Stimulated activated naive CD8-positive, alpha-beta T cell treated with anti-CD3 and anti-CD28 coated beads, Interleukin-15, Interleukin-2, amounts not matched to agents 100 ng/mL and 50 ng/mL, for 24 hours (primary cell): Measurements from ENCODE around the gene ASTN2.

Experiments
- H3K27ac Mint-ChIP-seq: one replicate; pipeline ENCODE4 v1.8.0; 2021; ENCODE audit warnings: mild to moderate bottlenecking, mixed read lengths
- H3K27me3 Mint-ChIP-seq: one replicate; pipeline ENCODE4 v1.8.0; 2021; ENCODE audit warnings: mixed read lengths
- H3K36me3 Mint-ChIP-seq: one replicate; pipeline ENCODE4 v1.8.0; 2021; ENCODE audit warnings: low read depth, mixed read lengths
- H3K4me1 Mint-ChIP-seq: one replicate; pipeline ENCODE4 v1.8.0; 2021; ENCODE audit warnings: low read depth, mixed read lengths
- H3K4me3 Mint-ChIP-seq: one replicate; pipeline ENCODE4 v1.8.0; 2021; ENCODE audit warnings: mild to moderate bottlenecking, mixed read lengths
- H3K9me3 Mint-ChIP-seq: one replicate; pipeline ENCODE4 v1.8.0; 2021; ENCODE audit warnings: mixed read lengths

Gene ASTN2

GRCh38 chr9:117103438-117104110 is 311.3 kb downstream of the ASTN2 start:
- peaks cover 1% of the 10 kb centered on the region for H3K9me3 Mint-ChIP-seq
- no peaks in the 10 kb centered on the region for H3K4me1 Mint-ChIP-seq
- H3K4me3 Mint-ChIP-seq: no peak overlapping the region
- H3K27ac Mint-ChIP-seq: no peak overlapping the region
- no peaks in the 10 kb centered on the region for H3K36me3 Mint-ChIP-seq
- no peaks in the 10 kb centered on the region for H3K27me3 Mint-ChIP-seq

DNA sequence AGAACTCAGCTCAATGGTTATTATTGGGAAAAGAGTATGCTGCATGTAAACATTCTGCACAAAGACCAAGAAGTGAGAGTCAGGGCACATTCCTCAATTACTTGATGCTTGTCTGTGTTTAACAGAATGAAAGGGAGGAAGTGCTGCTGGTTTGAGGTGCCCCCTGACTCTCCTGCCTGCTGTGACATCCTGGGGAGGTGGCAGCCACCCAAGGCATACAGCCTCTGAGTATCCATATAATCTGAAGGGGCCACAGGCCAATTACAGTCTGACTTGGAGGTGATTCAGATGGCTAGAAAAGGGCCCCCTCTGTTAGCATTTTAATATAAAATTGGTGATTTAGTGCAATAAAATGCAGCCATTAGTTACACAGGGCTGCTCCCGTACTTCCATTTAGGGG is 313.8 kb downstream of the ASTN2 start:
- H3K27me3 Mint-ChIP-seq: no peaks in the 10 kb centered on the region
- H3K36me3 Mint-ChIP-seq: no peaks in the 10 kb centered on the region
- H3K9me3 Mint-ChIP-seq: no peaks in the 10 kb centered on the region
- H3K4me1 Mint-ChIP-seq: no peaks in the 10 kb centered on the region
- H3K4me3 Mint-ChIP-seq: no peak overlapping the region
- H3K27ac Mint-ChIP-seq: no peak overlapping the region

DNA sequence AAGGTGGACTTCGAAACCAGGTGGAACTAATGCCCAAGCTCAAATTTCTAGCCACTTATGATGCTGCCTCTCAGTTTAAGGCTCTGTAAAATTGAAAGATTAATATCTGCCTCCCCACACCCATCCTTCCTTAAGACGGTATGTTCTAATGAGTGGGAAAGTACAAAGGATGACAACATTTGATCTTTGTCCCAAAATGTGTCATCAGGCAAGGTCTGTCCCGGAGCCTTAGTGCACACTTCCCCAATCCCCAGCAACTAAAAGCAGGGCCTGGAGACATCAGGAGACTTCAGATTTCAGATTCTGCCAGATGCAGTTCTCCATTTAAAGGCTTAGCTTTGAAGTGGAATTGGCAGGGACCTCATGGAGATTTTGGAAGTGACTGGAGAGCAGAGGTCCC is 316.5 kb downstream of the ASTN2 start:
- no peaks in the 10 kb centered on the region for H3K27me3 Mint-ChIP-seq
- H3K36me3 Mint-ChIP-seq: no peaks in the 10 kb centered on the region
- no peaks in the 10 kb centered on the region for H3K9me3 Mint-ChIP-seq
- no peak overlapping the region for H3K27ac Mint-ChIP-seq
- no peak overlapping the region for H3K4me3 Mint-ChIP-seq
- no peaks in the 10 kb centered on the region for H3K4me1 Mint-ChIP-seq

DNA sequence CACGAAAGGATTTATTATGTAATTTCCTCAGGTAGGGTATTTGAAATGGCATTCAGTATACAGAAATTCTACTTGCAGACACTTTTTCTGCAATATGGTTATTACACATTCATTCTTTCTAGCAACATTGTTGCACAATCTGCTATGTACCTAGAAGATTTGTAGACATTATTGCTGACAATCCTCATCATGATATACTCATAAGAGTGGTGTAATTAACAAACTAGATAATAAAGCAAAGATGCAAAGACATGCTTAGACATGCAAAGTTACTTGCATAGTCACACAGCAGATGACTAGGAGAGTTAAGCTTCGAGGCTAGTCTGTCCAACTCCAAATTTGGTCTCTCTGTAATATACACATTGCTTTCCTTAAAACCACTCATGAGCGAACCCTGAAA is 317.1 kb downstream of the ASTN2 start:
- Mint-ChIP-seq H3K4me3 (no peak overlapping the region), H3K36me3 (no peaks in the 10 kb centered on the region), H3K4me1 (no peaks in the 10 kb centered on the region), H3K9me3 (no peaks in the 10 kb centered on the region), H3K27ac (no peak overlapping the region), H3K27me3 (no peaks in the 10 kb centered on the region)

GRCh38 chr9:117096138-117096537 is 318.7 kb downstream of the ASTN2 start:
- Mint-ChIP-seq H3K27ac (no peak overlapping the region), H3K4me3 (no peak overlapping the region), H3K36me3 (no peaks in the 10 kb centered on the region), H3K27me3 (no peaks in the 10 kb centered on the region), H3K4me1 (no peaks in the 10 kb centered on the region), H3K9me3 (no peaks in the 10 kb centered on the region)

GRCh38 chr9:117095081-117095480 is 319.8 kb downstream of the ASTN2 start:
- Mint-ChIP-seq H3K27ac (no peak overlapping the region), H3K9me3 (no peaks in the 10 kb centered on the region), H3K4me3 (no peak overlapping the region), H3K36me3 (no peaks in the 10 kb centered on the region), H3K27me3 (no peaks in the 10 kb centered on the region), H3K4me1 (no peaks in the 10 kb centered on the region)

- H3K4me1 Mint-ChIP-seq: no peaks in the 10 kb centered on the region
- no peaks in the 10 kb centered on the region for H3K36me3 Mint-ChIP-seq
- no peaks in the 10 kb centered on the region for H3K27me3 Mint-ChIP-seq
- no peaks in the 10 kb centered on the region for H3K9me3 Mint-ChIP-seq
- H3K27ac Mint-ChIP-seq: no peak overlapping the region
- no peak overlapping the region for H3K4me3 Mint-ChIP-seq
Measured at GRCh38 chr9:117093891-117094844, 320.7 kb downstream of the ASTN2 start.

DNA sequence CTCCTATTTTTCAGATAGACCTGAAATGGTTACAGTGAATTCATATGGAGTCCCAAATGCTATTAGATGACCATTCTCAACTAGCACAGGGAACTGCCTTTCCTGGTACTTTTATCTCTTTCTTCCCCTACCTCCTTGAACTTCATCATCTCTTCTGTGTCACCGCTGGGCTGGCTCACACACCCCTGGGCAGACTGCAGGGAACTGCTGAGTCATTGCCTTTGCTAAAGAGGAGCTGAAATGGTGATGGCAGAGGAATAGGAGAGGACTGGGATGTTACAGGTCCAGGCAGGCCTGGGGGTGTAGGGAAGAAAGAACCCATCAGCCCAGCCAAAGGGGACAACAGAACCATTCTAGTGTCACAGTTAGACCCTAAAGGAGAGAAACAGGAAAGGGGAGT is 322.3 kb downstream of the ASTN2 start:
- Mint-ChIP-seq H3K9me3 (no peaks in the 10 kb centered on the region), H3K27me3 (no peaks in the 10 kb centered on the region), H3K36me3 (no peaks in the 10 kb centered on the region), H3K4me1 (no peaks in the 10 kb centered on the region), H3K4me3 (no peak overlapping the region), H3K27ac (no peak overlapping the region)

DNA sequence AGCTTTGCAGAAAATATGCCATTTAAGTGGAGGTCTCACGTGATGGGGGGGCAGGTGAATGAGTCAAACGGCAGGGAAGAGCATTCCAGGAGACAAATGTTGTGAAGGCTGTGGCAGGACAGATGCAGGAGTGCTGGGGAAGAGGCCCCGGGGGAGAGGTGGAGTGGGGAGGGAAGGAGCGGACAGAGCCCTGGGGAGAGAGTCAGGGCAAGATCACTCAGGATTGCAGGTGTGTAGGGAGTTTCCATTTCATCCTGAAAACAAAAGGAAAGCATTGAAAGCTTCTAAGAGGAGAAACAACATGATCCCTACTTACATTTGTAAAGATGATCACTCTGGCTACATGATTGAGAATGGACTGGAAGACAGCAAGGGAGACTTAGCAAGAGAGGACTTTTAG is 323.3 kb downstream of the ASTN2 start:
- Mint-ChIP-seq H3K36me3 (no peaks in the 10 kb centered on the region), H3K27me3 (no peaks in the 10 kb centered on the region), H3K4me1 (no peaks in the 10 kb centered on the region), H3K27ac (no peak overlapping the region), H3K9me3 (no peaks in the 10 kb centered on the region), H3K4me3 (no peak overlapping the region)

- no peak overlapping the region for H3K27ac Mint-ChIP-seq
- no peak overlapping the region for H3K4me3 Mint-ChIP-seq
- no peaks in the 10 kb centered on the region for H3K9me3 Mint-ChIP-seq
- no peaks in the 10 kb centered on the region for H3K27me3 Mint-ChIP-seq
- no peaks in the 10 kb centered on the region for H3K4me1 Mint-ChIP-seq
- no peaks in the 10 kb centered on the region for H3K36me3 Mint-ChIP-seq
Measured at GRCh38 chr9:117088786-117089185, 326.1 kb downstream of the ASTN2 start.

GRCh38 chr9:117088140-117088539 is 326.7 kb downstream of the ASTN2 start:
- no peaks in the 10 kb centered on the region for H3K36me3 Mint-ChIP-seq
- H3K9me3 Mint-ChIP-seq: no peaks in the 10 kb centered on the region
- no peak overlapping the region for H3K4me3 Mint-ChIP-seq
- no peaks in the 10 kb centered on the region for H3K27me3 Mint-ChIP-seq
- no peaks in the 10 kb centered on the region for H3K4me1 Mint-ChIP-seq
- H3K27ac Mint-ChIP-seq: no peak overlapping the region

DNA sequence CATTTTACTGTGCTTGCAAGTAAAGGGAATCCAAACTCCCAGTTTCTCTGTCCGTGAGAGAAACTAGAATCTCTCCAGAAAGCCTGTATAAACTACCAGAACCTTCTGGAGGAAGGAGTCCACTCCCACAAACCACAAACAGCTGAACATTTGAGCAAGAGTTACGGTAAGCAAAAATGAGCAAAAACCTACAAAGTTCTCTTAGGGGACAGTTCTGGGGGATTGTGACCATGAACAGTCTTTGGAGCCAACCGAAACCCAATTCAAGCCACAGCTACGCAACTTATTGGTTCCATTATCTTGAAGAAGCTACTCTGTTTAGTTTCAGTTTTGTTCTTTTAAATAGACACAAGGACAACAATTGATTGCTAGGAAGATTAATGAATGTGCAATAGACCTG is 330.6 kb downstream of the ASTN2 start:
- Mint-ChIP-seq H3K4me1 (no peaks in the 10 kb centered on the region), H3K9me3 (peaks cover 6% of the 10 kb centered on the region), H3K36me3 (no peaks in the 10 kb centered on the region), H3K27me3 (no peaks in the 10 kb centered on the region), H3K4me3 (no peak overlapping the region), H3K27ac (no peak overlapping the region)

GRCh38 chr9:117083559-117083958 is 331.3 kb downstream of the ASTN2 start:
- H3K36me3 Mint-ChIP-seq: no peaks in the 10 kb centered on the region
- H3K27me3 Mint-ChIP-seq: no peaks in the 10 kb centered on the region
- H3K9me3 Mint-ChIP-seq: peaks cover 6% of the 10 kb centered on the region
- H3K27ac Mint-ChIP-seq: no peak overlapping the region
- no peaks in the 10 kb centered on the region for H3K4me1 Mint-ChIP-seq
- no peak overlapping the region for H3K4me3 Mint-ChIP-seq

- H3K9me3 Mint-ChIP-seq: peaks cover 6% of the 10 kb centered on the region
- H3K36me3 Mint-ChIP-seq: no peaks in the 10 kb centered on the region
- H3K4me1 Mint-ChIP-seq: no peaks in the 10 kb centered on the region
- H3K27me3 Mint-ChIP-seq: no peaks in the 10 kb centered on the region
- no peak overlapping the region for H3K4me3 Mint-ChIP-seq
- H3K27ac Mint-ChIP-seq: no peak overlapping the region
Measured at GRCh38 chr9:117081641-117082317, 333.1 kb downstream of the ASTN2 start.

GRCh38 chr9:117080765-117081390 is 334.0 kb downstream of the ASTN2 start:
- no peaks in the 10 kb centered on the region for H3K36me3 Mint-ChIP-seq
- H3K9me3 Mint-ChIP-seq: peaks cover 6% of the 10 kb centered on the region
- no peak overlapping the region for H3K27ac Mint-ChIP-seq
- no peaks in the 10 kb centered on the region for H3K4me1 Mint-ChIP-seq
- no peaks in the 10 kb centered on the region for H3K27me3 Mint-ChIP-seq
- H3K4me3 Mint-ChIP-seq: no peak overlapping the region
